H1 (cell line): Measurements from ENCODE around the gene UMAD1. TPM values are rescaled to one million over a fixed set of nuclear protein-coding genes. Genes with fewer than 3 reads are reported as not detected.

Source experiments
- CHD1 ChIP-seq: IDR thresholded peaks from 2 replicates; pipeline ENCODE4 v1.6.1; 2012; ENCODE audit warnings: low read depth, low read length, improper control_type of control experiment
- CTBP2 ChIP-seq: IDR thresholded peaks from 2 replicates; pipeline ENCODE4 v1.7.0; 2011; ENCODE audit warnings: borderline replicate concordance, mild to moderate bottlenecking, moderate library complexity, mixed read lengths, low read length; ENCODE audit not compliant: insufficient read depth, insufficient read length
- SIN3A ChIP-seq, 2 experiments: IDR thresholded peaks in 1 of 2; conservative IDR thresholded peaks in 1 of 2; 2 replicates each; pipeline ENCODE4 v1.6.1; 2011 to 2012; ENCODE audit warnings: low read length in 2 of 2, improper control_type of control experiment in 1 of 2, low read depth in 1 of 2, mild to moderate bottlenecking in 1 of 2
- polyA plus RNA-seq, 7 experiments: library from polyadenylated mRNA; depleted of rRNA in 3 of 7; stranded (reverse) in 5 of 7; unstranded in 2 of 7; fragments of >200 nt in 5 of 7; fragments of 200-250 nt in 2 of 7; gene quantifications; 1 replicate in 5 of 7; 2 replicates in 1 of 7; 4 replicates in 1 of 7; pipeline versions ENCODE4 v1.2.1 to v1.2.3, GENCODE V29; 2011 to 2013; ENCODE audit warnings: missing spikeins in 2 of 7, mixed read lengths in 2 of 7
- total RNA-seq: library from RNA; stranded (reverse); fragmentation: NEBNext Ultra II Directional; extraction: Animal tissue kit (Norgen Biotek cat#: 25700); gene quantifications from 2 replicates; pipeline ENCODE4 v1.2.1, GENCODE V29; 2021

The UMAD1 gene
- total and polyA plus RNA-seq, 2 of the 8 experiments (the other 6 are each of a cell fraction or from before 2014, with no cell fraction given), result 10.4 to 12.3 TPM

DNA sequence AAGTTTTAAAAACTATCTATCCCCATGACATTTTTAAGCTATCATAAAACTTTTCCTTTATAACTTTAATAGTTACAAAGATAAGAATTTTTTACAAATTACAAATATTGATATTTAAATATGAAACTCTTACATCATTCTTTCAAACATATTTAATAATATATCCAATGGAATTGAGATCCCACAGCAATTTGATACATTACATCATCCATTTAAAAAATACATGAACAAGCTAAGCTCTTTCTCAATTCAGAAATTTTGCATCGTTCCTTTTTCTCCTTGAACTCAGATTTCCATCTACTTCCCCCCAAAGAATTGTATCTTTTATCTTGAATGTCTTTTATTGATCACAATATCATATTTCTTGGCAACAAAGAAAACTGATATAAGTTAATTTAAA lies 209.6 kb downstream of the UMAD1 start (continued):
- TF ChIP-seq CTBP2 (no peak), CHD1 (no peak), SIN3A (conservative IDR thresholded peaks at IDR 0.05 in 1 of 2, IDR thresholded peaks at IDR 0.05 in 1 of 2; ENCODE audit: low read depth in 1 of 2, low read length in 2 of 2) (no peak)
